Activated CD4-positive, alpha-beta T cell treated with anti-CD3 and anti-CD28 coated beads, Interleukin-2, amount 50 U/mL, for 4 hours (primary cell): Measurements from ENCODE around the gene KLHL14.
"Not testable (repeated sequence)": the region's sequence is repeated elsewhere in the genome, so short reads cannot be mapped to it uniquely, and the experiment has no call there.

Experiments
- DNase-seq, 2 experiments: peaks; one replicate each; pipeline ENCODE4 v3.0.0-alpha.2; 2020

KLHL14 gene, protein sequence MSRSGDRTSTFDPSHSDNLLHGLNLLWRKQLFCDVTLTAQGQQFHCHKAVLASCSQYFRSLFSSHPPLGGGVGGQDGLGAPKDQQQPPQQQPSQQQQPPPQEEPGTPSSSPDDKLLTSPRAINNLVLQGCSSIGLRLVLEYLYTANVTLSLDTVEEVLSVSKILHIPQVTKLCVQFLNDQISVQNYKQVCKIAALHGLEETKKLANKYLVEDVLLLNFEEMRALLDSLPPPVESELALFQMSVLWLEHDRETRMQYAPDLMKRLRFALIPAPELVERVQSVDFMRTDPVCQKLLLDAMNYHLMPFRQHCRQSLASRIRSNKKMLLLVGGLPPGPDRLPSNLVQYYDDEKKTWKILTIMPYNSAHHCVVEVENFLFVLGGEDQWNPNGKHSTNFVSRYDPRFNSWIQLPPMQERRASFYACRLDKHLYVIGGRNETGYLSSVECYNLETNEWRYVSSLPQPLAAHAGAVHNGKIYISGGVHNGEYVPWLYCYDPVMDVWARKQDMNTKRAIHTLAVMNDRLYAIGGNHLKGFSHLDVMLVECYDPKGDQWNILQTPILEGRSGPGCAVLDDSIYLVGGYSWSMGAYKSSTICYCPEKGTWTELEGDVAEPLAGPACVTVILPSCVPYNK

DNA sequence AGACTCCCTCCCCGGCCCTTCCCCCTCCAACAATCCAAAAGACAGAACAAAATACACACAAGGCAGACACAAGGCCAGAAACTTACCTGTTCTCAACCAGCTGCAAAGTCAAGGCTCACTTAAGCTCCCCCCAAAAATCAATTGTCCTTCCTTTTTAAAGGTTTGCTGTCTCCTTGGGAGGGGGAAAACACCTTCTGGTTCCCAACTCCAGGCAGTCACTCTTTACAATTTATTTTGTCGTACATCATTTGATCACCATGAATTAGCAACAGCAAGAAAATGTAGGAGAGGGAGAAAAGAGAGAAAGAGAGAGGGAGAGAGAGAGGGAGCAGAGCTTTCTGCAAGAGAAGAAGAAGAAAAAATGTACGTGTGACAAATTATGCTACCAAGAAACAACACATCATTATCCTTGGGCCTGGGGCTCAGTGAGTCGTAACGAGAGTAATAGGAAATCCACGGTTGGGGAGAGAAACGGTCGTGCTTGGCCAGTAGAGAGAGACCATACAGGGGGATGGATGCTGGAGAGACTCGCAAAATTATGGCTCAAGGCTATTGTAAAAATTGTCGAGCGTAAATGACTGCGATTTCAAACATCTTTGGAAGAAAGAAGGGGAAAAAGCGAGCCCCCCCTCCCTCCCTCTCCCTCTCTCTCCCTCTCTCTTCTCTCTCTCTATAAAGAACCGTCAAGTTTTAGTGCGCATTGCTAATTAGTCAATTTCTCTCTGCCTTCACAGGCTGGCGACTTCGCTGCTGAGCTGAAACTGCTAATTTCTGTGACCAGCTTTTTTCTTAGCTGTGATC is at the start of gene KLHL14:
Gene KLHL14 (minus strand): TSS at position 443 of the 801 bp plus-strand sequence. CDS start 2,432 bp downstream, outside the sequence.
- no peak for DNase-seq

GRCh38 chr18:32822197-32822596 is 49.4 kb upstream of the KLHL14 start:
- no peak for DNase-seq

GRCh38 chr18:32815881-32816280 is 43.1 kb upstream of the KLHL14 start:
- no peak for DNase-seq

GRCh38 chr18:32812342-32812741 is 39.5 kb upstream of the KLHL14 start:
- DNase-seq, result no peak

GRCh38 chr18:32810314-32810713 is 37.5 kb upstream of the KLHL14 start:
- DNase-seq, result no peak

- DNase-seq, result no peak
Measured at GRCh38 chr18:32805354-32805753, 32.5 kb upstream of the KLHL14 start.

GRCh38 chr18:32804134-32804888 is 31.5 kb upstream of the KLHL14 start:
- DNase-seq, result no peak

- DNase-seq, result no peak
Measured at GRCh38 chr18:32803568-32803967, 30.7 kb upstream of the KLHL14 start.

- DNase-seq, result no peak
Measured at GRCh38 chr18:32802591-32803451, 30.0 kb upstream of the KLHL14 start.

GRCh38 chr18:32801228-32801627 is 28.4 kb upstream of the KLHL14 start:
- DNase-seq, result no peak

DNA sequence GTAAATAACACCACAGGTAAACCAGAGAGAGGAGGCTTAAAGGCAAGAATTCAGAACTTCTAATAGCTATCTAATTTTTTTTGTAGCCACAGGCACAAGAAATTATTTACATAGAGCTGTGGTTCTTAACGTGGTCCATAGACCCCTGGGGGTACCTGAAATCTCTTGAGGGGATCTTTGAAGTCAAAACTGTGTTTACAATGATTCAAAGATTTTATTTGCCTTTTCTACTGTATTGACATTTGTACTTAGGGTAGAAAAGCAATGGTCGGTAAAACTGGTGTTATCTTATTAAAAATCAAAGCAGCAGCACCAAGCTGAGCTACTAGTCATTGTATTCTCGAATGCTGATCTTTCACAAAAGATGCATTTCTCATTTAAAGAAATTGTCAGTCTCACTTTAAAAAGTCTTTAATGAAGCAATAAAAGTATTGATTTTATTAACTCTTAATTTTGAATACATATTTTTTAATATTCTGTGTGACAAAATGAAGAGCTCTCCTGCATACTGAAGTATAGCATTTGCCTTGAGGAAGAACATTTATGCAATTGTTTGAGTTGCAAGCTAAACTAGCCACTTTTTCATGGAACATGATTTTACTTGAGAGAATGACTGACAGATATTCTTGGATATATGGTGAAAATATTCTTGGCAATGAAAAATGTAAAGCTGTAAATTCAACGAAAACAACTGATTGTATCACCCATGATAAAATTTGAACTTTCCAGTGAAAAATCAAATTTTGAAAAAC is 25.6 kb upstream of the KLHL14 start:
- no peak for DNase-seq

DNA sequence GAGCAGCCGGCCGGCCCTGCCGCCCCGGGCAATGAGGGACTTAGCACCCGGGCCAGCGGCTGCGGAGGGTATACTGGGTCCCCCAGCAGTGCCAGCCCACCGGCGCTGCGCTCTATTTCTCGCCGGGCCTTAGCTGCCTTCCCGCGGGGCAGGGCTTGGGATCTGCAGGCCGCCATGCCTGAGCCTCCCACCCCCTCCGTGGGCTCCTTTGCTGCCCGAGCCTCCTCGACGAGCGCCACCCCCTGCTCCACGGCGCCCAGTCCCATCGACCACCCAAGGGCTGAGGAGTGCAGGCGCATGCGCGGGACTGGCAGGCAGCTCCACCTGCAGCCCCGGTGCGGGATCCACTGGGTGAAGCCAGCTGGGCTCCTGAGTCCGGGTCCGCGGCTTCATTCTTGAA is 21.8 kb upstream of the KLHL14 start:
- not testable (repeated sequence) for DNase-seq

DNA sequence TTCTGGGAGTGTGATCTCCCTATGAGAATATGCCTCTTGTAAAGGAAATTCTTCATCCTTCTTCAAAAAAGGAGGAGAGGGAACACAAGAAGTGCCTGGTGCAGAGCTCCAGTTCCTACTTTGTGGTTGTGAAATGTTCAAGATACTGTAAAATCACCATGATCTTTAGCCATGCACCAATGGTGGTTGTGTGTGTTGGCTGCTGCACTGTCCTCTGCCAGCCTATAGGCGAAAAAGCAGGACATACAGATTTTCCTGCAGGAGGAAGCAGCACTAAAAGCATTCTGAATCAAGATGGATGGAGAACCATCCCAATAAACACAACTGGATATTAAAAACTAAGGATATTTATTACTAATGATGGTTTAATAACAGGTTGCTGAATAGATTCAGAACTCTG is 6.2 kb upstream of the KLHL14 start:
- DNase-seq, result no peak

DNA sequence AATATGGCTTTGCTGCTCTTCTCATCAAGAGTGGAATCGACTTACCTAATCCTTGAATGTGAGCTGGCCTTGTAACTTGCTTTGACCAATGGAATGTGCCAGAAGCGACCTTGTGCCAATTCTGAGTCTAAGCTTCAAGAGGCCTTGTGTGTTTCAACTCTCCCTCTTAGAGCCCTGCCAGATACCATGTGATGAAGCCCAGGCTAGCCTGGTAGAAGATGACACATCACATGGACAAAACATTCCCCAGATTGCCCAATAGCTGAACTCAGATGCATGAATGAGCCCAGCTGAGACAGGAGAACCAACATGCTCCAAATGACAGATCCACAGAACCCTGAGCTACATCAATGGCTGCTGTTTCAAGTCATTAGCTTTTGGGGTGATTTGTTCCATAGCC is 4.2 kb upstream of the KLHL14 start:
- DNase-seq, result no peak

- no peak for DNase-seq
Measured at GRCh38 chr18:32776561-32776960, 3.7 kb upstream of the KLHL14 start.

- no peak for DNase-seq
Measured at GRCh38 chr18:32775628-32776027, 2.8 kb upstream of the KLHL14 start.

DNA sequence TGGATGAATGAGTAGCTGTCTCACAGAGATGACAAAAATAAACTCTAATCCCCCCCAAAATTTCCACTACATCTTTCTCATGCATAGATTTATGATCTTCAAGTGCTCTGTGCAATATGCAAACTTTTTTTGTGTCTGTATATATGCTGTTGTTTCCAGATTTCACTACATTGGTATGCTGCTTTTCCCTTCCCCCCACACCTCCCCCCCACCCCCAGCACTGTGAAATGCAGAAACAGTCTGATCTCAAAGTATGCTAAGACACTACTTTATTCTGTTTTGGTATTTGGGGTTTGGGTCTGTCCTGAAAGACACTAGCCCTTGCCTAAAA is 524 bp upstream of the KLHL14 start:
- no peak for DNase-seq

GRCh38 chr18:32771871-32772580 is 797 bp downstream of the KLHL14 start:
- no peak for DNase-seq

GRCh38 chr18:32771169-32771751 is 1.6 kb downstream of the KLHL14 start:
- no peak for DNase-seq

GRCh38 chr18:32770666-32771168 is 2.1 kb downstream of the KLHL14 start:
- DNase-seq, result no peak
